GM12878 (cell line): ENCODE results near the gene CCDC150.

Experiments used
- EZH2 ChIP-seq: IDR thresholded peaks from 2 replicates; pipeline ENCODE4 v1.6.1; 2012; ENCODE audit warnings: low read depth, mild to moderate bottlenecking, control low read depth, inconsistent platforms, low read length, borderline replicate concordance; ENCODE audit not compliant: control insufficient read depth
- NFYB ChIP-seq: IDR thresholded peaks from 2 replicates; pipeline ENCODE4 v1.6.1; 2011; ENCODE audit warnings: low read depth, mild to moderate bottlenecking, low read length, improper control_type of control experiment, moderate library complexity; ENCODE audit not compliant: insufficient read depth
- POLR2AphosphoS2 ChIP-seq: IDR thresholded peaks from 2 replicates; pipeline ENCODE4 v1.6.1; 2011; ENCODE audit warnings: low read depth, mild to moderate bottlenecking, low read length, improper control_type of control experiment, moderate library complexity
- SMAD1 ChIP-seq: fragments of 450-650 bp; IDR thresholded peaks from 2 replicates; pipeline ENCODE4 v1.6.1; 2018; ENCODE audit warnings: mild to moderate bottlenecking, low read depth; ENCODE audit not compliant: partially characterized antibody

GRCh38 chr2:196610796-196611195, 28.7 kb upstream of the CCDC150 start:
- TF ChIP-seq SMAD1 = no peak
- no peak for TF ChIP-seq NFYB
- TF ChIP-seq EZH2 = no peak
- TF ChIP-seq POLR2AphosphoS2 = no peak
